ENCODE data around the gene WBP11. TPM values are rescaled to one million over a fixed set of nuclear protein-coding genes. Genes with fewer than 3 reads are reported as not detected.

WBP11 gene
- 128 and 142 TPM in 2 replicates for total RNA-seq

DNA sequence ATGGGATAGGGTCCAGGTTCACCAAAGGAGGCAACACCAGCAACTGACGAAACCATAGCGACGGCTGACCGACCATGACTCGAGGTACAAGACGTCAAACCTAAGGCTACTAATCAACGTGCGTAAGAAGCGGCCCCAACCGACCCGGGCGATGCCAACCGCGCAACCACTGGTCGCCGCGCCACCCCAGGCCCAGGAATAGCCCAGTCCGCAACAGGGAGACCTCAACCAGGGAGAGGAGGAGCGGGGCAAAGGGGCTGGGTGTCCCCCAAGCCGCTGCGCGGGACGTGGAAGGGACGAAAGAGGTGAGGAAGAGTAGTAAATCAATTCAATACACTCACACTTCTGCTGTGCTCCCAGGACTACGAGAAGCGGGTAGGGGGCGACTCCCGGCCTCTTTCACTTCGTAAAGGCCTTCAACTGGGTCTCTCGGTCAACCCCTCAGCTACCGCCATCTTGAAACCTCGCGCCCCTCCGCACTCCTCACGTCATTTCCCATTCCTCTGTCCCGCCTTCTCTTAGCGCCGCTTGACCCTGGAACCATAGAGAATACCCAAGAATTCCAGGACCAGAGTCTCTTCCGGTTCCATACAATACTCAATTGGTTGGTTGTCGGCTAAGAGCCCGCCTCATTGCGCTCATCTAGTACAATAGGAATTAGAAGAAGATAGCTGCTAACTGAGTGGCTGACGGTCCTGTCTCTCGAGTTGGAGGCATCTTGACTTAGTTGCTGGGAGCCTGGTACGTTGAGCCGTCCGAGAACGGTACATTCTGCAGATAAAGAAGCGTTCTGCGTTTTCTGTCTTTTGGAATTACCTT lies at the start of gene WBP11, which contains the start of gene C12orf60:
Gene WBP11, minus strand, starts transcription at position 468 of the 819 bp plus-strand sequence. CDS start 2,095 bp downstream, outside the sequence.
Gene C12orf60, plus strand, starts transcription at position 660 of the 819 bp plus-strand sequence. CDS start 19,266 bp downstream, outside the sequence.
- intact Hi-C loops (cut with micrococcal nuclease) = loop anchor here (1.0 to 10.0 kb wide), 8 partner anchors 29 to 1080 kb away; partner anchors contain the start of genes ARHGDIB, RERG and STRAP
- peak; percentile 84 for DNase-seq (ENCODE audit: low spot score)
- peaks cover 22% of the 10 kb centered on the region for H3K4me1 Mint-ChIP-seq (ENCODE audit: low read depth)
- no peaks in the 10 kb centered on the region for H3K27me3 Mint-ChIP-seq (ENCODE audit: insufficient read depth)
- no peak within 1 kb of the TSS for H3K4me3 Mint-ChIP-seq
- H3K9me3 Mint-ChIP-seq = no peaks in the 10 kb centered on the region
- peaks cover 15% of the 10 kb centered on the region for H3K36me3 Mint-ChIP-seq (ENCODE audit: low read depth)
- no peak within 1 kb of the TSS for H3K27ac Mint-ChIP-seq

GRCh38 chr12:14852880-14853279 lies 49.6 kb upstream of the WBP11 start:
- intact Hi-C loops (cut with micrococcal nuclease) = no loop called here
- Mint-ChIP-seq H3K27me3 (ENCODE audit: insufficient read depth) (no peaks in the 10 kb centered on the region), H3K4me3 (no peak overlapping the region), H3K27ac (no peak overlapping the region), H3K9me3 (no peaks in the 10 kb centered on the region), H3K36me3 (ENCODE audit: low read depth) (no peaks in the 10 kb centered on the region), H3K4me1 (ENCODE audit: low read depth) (no peaks in the 10 kb centered on the region)
- DNase-seq (ENCODE audit: low spot score) = no peak

GRCh38 chr12:14850929-14851663 lies 47.8 kb upstream of the WBP11 start:
- no peaks in the 10 kb centered on the region for H3K4me1 Mint-ChIP-seq (ENCODE audit: low read depth)
- intact Hi-C loops (cut with micrococcal nuclease) = no loop called here
- H3K27ac Mint-ChIP-seq = no peak overlapping the region
- no peaks in the 10 kb centered on the region for H3K9me3 Mint-ChIP-seq
- no peak overlapping the region for H3K4me3 Mint-ChIP-seq
- no peak for DNase-seq (ENCODE audit: low spot score)
- H3K27me3 Mint-ChIP-seq (ENCODE audit: insufficient read depth) = no peaks in the 10 kb centered on the region
- H3K36me3 Mint-ChIP-seq (ENCODE audit: low read depth) = no peaks in the 10 kb centered on the region

DNA sequence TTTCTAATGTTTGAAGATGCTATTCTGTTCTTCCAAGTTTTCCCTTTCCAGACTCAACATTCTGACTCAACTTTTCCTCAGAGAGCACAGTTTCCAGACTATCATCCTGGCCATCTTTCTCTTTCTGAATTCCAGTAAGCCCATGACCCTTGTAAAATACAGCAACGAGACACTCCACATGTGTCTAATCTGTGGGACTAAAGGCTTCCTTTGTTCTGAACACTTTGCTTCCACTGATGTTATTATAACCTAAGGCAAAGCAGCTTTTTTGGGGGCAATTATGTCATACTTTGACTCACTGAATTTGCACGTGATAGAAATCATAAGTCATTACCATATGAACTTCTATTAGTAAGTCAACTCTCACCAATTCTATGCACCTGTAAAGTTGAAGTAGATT lies 46.4 kb upstream of the WBP11 start:
- no peaks in the 10 kb centered on the region for H3K36me3 Mint-ChIP-seq (ENCODE audit: low read depth)

DNA sequence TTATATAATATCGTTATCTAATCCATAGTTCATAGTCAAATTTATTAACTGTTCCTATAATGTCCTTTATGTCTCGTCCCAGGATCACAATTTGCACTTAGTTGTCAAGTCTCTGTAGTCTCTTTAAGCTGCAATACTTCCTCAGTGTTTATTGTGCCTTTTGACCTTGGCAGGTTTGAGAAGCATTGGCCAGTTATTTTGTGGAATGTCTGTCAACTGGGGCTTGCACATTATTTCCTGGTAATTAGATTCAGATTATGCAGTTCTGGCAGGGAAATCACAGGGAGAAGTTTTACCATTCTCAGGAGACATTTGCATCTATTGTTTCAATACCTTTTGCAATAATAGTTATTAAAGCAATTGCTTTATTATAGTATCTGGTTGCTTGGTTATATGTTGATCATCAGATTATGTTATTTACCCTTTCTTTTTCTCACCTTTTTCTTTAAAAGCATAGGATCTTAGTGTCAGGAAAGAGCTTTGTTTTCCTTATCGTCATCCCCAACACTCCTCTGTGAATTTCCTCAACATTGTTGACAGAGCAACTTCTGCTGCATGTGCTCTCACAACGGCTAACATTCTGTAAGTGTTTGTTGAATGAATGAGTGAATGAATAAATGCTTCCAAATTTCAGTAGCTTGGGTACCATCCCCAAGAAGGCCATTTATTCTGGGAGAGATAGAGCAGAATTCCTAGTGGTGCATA lies 43.8 kb upstream of the WBP11 start:
- H3K4me1 Mint-ChIP-seq (ENCODE audit: low read depth) = peaks cover 5% of the 10 kb centered on the region
- no peak overlapping the region for H3K4me3 Mint-ChIP-seq
- H3K27ac Mint-ChIP-seq = no peak overlapping the region
- intact Hi-C loops (cut with micrococcal nuclease) = loop anchor here (5.0 kb wide), 1 partner anchor 90 kb away; the partner anchor contains the start of gene ERP27
- H3K36me3 Mint-ChIP-seq (ENCODE audit: low read depth) = no peaks in the 10 kb centered on the region
- H3K27me3 Mint-ChIP-seq (ENCODE audit: insufficient read depth) = peaks cover 2% of the 10 kb centered on the region
- no peak for DNase-seq (ENCODE audit: low spot score)
- no peaks in the 10 kb centered on the region for H3K9me3 Mint-ChIP-seq

More for the DNA sequence above, 46.4 kb upstream of the WBP11 start:
- intact Hi-C loops (cut with micrococcal nuclease) = loop anchor here (5.0 kb wide), 1 partner anchor 88 kb away; the partner anchor contains the start of gene ERP27
- no peaks in the 10 kb centered on the region for H3K27me3 Mint-ChIP-seq (ENCODE audit: insufficient read depth)
- H3K4me1 Mint-ChIP-seq (ENCODE audit: low read depth) = peaks cover 5% of the 10 kb centered on the region
- no peak overlapping the region for H3K4me3 Mint-ChIP-seq
- H3K27ac Mint-ChIP-seq = no peak overlapping the region
- no peak for DNase-seq (ENCODE audit: low spot score)
- no peaks in the 10 kb centered on the region for H3K9me3 Mint-ChIP-seq

DNA sequence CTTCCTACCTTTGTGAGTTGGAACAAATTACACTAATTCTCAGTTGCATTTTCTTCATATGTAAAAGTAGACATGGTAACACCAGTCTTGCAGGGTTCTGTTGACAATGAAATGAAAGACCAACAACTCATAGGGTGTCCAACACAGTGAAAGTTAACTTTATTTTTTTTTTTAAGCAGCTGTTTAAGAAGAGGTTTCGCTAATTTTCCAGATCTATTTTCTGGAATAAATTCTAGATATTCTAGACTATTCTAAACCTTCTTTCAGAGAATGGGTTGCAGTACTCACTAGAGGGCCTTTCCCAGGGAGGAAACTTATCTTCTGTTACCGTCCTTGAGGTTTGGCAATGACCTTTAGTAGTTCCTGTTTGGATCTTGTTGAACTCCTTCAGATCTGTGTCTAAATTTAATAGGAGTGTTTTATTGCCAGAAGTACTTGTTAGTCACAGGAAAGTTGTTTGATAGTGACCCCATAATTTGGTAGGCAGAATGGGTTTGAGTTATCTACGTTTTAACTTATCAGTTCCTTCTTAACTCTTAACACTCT lies 42.8 kb upstream of the WBP11 start:
- Mint-ChIP-seq H3K36me3 (ENCODE audit: low read depth) (no peaks in the 10 kb centered on the region), H3K4me3 (no peak overlapping the region), H3K4me1 (ENCODE audit: low read depth) (peaks cover 5% of the 10 kb centered on the region), H3K27ac (no peak overlapping the region), H3K27me3 (ENCODE audit: insufficient read depth) (peaks cover 5% of the 10 kb centered on the region), H3K9me3 (no peaks in the 10 kb centered on the region)
- intact Hi-C loops (cut with micrococcal nuclease) = loop anchor here (5.0 kb wide), 1 partner anchor 91 kb away; the partner anchor contains the start of gene ERP27
- DNase-seq (ENCODE audit: low spot score) = no peak

DNA sequence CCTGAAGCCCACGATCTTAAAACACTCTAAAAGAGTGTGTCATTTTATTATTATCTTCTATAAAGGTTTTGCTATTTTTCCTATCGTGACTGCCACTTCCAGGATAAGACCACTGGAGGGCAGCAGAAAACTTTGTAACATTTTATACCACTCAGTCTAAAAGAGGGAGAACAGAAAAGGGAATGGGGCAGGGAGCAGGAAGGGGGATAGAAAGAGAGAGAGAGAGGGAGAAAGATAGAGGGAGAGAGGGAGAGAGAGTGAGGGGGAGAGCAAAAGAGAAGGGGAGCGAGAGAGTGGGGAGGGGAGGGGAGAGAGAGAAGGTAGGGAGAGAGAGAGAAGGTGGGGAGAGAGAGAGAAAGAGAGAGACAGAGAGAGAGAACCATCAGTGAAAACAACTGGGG lies 42.1 kb upstream of the WBP11 start:
- H3K27me3 Mint-ChIP-seq (ENCODE audit: insufficient read depth) = peaks cover 5% of the 10 kb centered on the region
- H3K9me3 Mint-ChIP-seq = no peaks in the 10 kb centered on the region
- no peak overlapping the region for H3K27ac Mint-ChIP-seq
- intact Hi-C loops (cut with micrococcal nuclease) = loop anchor here (1.0 to 5.0 kb wide), 5 partner anchors 92 to 424 kb away; partner anchors contain the start of genes ERP27 and RERG
- H3K36me3 Mint-ChIP-seq (ENCODE audit: low read depth) = no peaks in the 10 kb centered on the region
- DNase-seq (ENCODE audit: low spot score) = peak; percentile 6
- H3K4me1 Mint-ChIP-seq (ENCODE audit: low read depth) = peaks cover 5% of the 10 kb centered on the region
- H3K4me3 Mint-ChIP-seq = no peak overlapping the region

DNA sequence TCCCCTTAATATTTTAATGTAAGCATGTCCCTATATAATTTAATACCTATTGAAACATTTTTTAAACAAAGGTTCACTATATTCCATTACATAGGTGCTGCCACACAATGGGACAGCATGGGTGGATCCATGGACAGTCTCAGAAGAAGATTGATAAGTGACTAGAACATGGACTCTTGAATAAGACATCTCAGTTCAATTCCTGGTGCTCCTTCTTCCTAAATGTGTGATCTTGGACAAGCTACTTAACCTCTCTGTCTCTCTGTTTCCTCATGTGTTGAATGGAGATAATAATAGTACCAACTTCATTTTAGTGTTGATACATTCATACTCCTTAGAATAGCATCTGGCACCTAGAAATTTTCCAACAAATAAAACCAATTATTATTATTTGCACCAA lies 41.1 kb upstream of the WBP11 start:
- DNase-seq (ENCODE audit: low spot score) = no peak
- no peak overlapping the region for H3K4me3 Mint-ChIP-seq
- intact Hi-C loops (cut with micrococcal nuclease) = no loop called here
- peaks cover 9% of the 10 kb centered on the region for H3K27me3 Mint-ChIP-seq (ENCODE audit: insufficient read depth)
- peaks cover 5% of the 10 kb centered on the region for H3K4me1 Mint-ChIP-seq (ENCODE audit: low read depth)
- no peaks in the 10 kb centered on the region for H3K9me3 Mint-ChIP-seq
- no peak overlapping the region for H3K27ac Mint-ChIP-seq
- H3K36me3 Mint-ChIP-seq (ENCODE audit: low read depth) = no peaks in the 10 kb centered on the region

DNA sequence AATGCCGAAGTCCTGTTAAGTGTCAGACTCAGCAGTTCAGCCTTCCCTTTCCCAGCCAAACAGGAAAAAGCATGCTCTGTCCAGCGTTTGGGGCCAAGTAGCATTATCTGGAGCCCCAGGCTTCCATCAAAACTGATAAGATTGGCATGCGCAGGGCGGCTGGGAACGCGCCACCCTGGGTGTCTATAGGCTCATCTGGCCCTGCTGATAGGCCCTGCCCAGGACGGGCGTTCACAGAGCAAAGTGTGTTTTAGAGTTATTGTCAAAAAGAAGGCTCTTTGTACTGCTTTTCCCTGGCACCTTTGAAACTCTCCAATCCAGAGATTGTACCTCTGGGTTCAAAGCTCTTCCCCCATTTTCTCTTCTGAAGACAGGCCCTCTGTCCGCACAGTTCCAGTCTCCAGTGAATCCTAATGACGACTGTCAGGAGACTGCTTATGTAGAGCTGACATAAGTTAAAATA lies 40.2 kb upstream of the WBP11 start, which contains the start of gene ART4:
Gene ART4, minus strand, starts transcription at position 102 of the 463 bp plus-strand sequence. CDS start 413 bp downstream, outside the sequence.
- intact Hi-C loops (cut with micrococcal nuclease) = no loop called here
- no peak within 1 kb of the TSS for H3K27ac Mint-ChIP-seq
- no peak for DNase-seq (ENCODE audit: low spot score)

DNA sequence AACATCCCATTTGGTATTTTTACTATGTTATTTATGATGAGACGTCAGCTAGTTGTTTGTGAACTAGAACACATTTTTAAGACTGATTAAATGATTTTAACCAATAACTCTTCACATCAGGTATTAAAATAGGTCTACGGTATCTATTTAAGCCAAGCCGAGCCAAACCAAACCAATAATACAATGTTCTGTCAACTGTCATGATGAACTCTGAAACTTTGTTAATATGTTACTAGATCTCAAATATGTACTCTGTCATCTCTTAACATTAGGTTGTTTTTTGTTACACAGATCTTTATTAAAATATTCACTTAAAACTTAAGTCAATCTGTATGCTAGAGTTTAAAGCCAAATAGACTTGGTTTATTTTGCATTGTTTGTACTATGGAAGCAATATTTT lies 39.0 kb upstream of the WBP11 start:
- DNase-seq (ENCODE audit: low spot score) = no peak

More for the DNA sequence above, 40.2 kb upstream of the WBP11 start, which contains the start of gene ART4:
- Mint-ChIP-seq H3K27me3 (ENCODE audit: insufficient read depth) (peaks cover 14% of the 10 kb centered on the region), H3K4me1 (ENCODE audit: low read depth) (peaks cover 5% of the 10 kb centered on the region), H3K4me3 (no peak within 1 kb of the TSS), H3K9me3 (no peaks in the 10 kb centered on the region), H3K36me3 (ENCODE audit: low read depth) (no peaks in the 10 kb centered on the region)

GRCh38 chr12:14841761-14842160 lies 38.5 kb upstream of the WBP11 start:
- Mint-ChIP-seq H3K4me1 (ENCODE audit: low read depth) (peaks cover 5% of the 10 kb centered on the region), H3K9me3 (no peaks in the 10 kb centered on the region), H3K4me3 (no peak overlapping the region), H3K27me3 (ENCODE audit: insufficient read depth) (peaks cover 14% of the 10 kb centered on the region), H3K27ac (no peak overlapping the region), H3K36me3 (ENCODE audit: low read depth) (no peaks in the 10 kb centered on the region)
- intact Hi-C loops (cut with micrococcal nuclease) = no loop called here
- DNase-seq (ENCODE audit: low spot score) = no peak

More for the DNA sequence above, 39.0 kb upstream of the WBP11 start:
- Mint-ChIP-seq H3K36me3 (ENCODE audit: low read depth) (no peaks in the 10 kb centered on the region), H3K27ac (no peak overlapping the region), H3K4me1 (ENCODE audit: low read depth) (peaks cover 5% of the 10 kb centered on the region), H3K4me3 (no peak overlapping the region), H3K27me3 (ENCODE audit: insufficient read depth) (peaks cover 14% of the 10 kb centered on the region), H3K9me3 (no peaks in the 10 kb centered on the region)
- intact Hi-C loops (cut with micrococcal nuclease) = no loop called here

DNA sequence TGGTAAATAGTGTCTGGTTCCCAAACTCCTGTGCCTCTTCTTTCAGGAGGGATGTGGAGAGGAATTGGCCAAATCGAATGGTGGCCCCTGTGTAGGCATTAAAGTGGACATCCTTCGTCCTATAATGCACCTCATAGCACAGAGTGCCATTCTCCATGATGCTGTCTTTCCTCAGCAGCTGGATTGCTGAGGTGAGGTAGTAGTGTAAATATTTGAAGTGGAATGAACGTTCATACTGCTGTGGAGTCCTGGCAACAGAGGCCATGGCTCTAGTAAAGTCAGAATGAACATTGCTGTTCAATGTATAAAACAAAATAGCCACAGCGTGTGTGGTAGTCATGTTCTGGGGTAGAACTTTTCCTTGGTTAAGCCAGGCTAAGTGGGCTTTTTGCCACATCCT lies 37.3 kb upstream of the WBP11 start:
- no peaks in the 10 kb centered on the region for H3K36me3 Mint-ChIP-seq (ENCODE audit: low read depth)
- H3K4me3 Mint-ChIP-seq = no peak overlapping the region
- intact Hi-C loops (cut with micrococcal nuclease) = no loop called here
- H3K4me1 Mint-ChIP-seq (ENCODE audit: low read depth) = peaks cover 5% of the 10 kb centered on the region
- peaks cover 16% of the 10 kb centered on the region for H3K27me3 Mint-ChIP-seq (ENCODE audit: insufficient read depth)
- DNase-seq (ENCODE audit: low spot score) = no peak
- no peak overlapping the region for H3K27ac Mint-ChIP-seq
- no peaks in the 10 kb centered on the region for H3K9me3 Mint-ChIP-seq

Data from activated T-helper 1 cell treated with anti-CD3 and anti-CD28 coated beads, Interleukin-12 subunit alpha, Interleukin-12 subunit beta, Interleukin-2, Interleukin-4 antibody, amounts not matched to agents 30 ng/mL and 10 ng/mL and 1 ng/mL, durations not matched to agents 14 hours and 24 hours and 36 hours (primary cell).